K562 (cell line): ENCODE data around the gene CD9. TPM values are rescaled to one million over a fixed set of nuclear protein-coding genes. Genes with fewer than 3 reads are reported as not detected.

Experiments used
- ATAC-seq: fragments of 200-7000 bp; cut with Tn5 transposase; 3 replicates; pipeline ENCODE4 v1.9.1; 2020; ENCODE audit warnings: moderate library complexity
- BruUV-seq: library from RNA; stranded (reverse); fragments of 400-500 nt; replicated peaks from 2 replicates; lab custom pipeline; 2021; lab: Mats Ljungman, UMichigan
- CTCF ChIA-PET: fragments of 300-600 bp; formaldehyde crosslinking; extraction: SDS; loops from one replicate; lab custom pipeline; 2021; ENCODE audit warnings: low intra/inter-chr PET ratio; lab: Yijun Ruan, JAX
- POLR2A ChIA-PET: fragments of 300-600, 350-650 bp; sonication (Branson Sonifier 250); formaldehyde crosslinking; extraction: SDS; loops from one replicate; lab custom pipeline; 2021; ENCODE audit warnings: antibody characterized with exemption, inconsistent platforms; lab: Yijun Ruan, JAX
- DNase-seq, 4 experiments: peaks; one replicate each; pipeline versions ENCODE4 v3.0.0 to v3.0.0-alpha.2; 2011 to 2018; ENCODE audit warnings: low spot score in 3 of 4, mixed read lengths in 3 of 4; ENCODE audit errors: extremely low read depth in 1 of 4
- FAIRE-seq: peaks from 2 replicates; lab custom pipeline; 2011; peaks lifted over from hg19 to GRCh38; lab: Jason Lieb, UNC
- H2AFZ ChIP-seq: 2 replicates; pipeline ENCODE4 v1.6.0; 2011; ENCODE audit warnings: low read depth, low read length, control low read depth, inconsistent platforms
- H3K27ac ChIP-seq: fragments of 200-600 bp; 3 replicates; pipeline ENCODE4 v1.8.0; 2011; ENCODE audit warnings: low read depth, mild to moderate bottlenecking, control low read depth, inconsistent platforms, low read length, moderate library complexity, mixed read lengths; ENCODE audit errors: extremely low read depth
- H3K27me3 ChIP-seq, 2 experiments: fragments of 300-600 bp in 1 of 2; 2 replicates in 1 of 2; 3 replicates in 1 of 2; pipeline versions ENCODE4 v1.6.0 to v1.8.0; 2011; ENCODE audit warnings: inconsistent platforms in 2 of 2, low read length in 2 of 2, mild to moderate bottlenecking in 1 of 2, mixed read lengths in 1 of 2, moderate library complexity in 1 of 2; ENCODE audit not compliant: control insufficient read depth in 2 of 2, insufficient read depth in 2 of 2
- H3K36me3 ChIP-seq: fragments of 300-600 bp; 3 replicates; pipeline ENCODE4 v1.8.0; 2011; ENCODE audit warnings: mild to moderate bottlenecking, low read length, inconsistent platforms; ENCODE audit not compliant: control insufficient read depth, insufficient read depth
- H3K4me1 ChIP-seq, 2 experiments: fragments of 200-600 bp in 1 of 2; replicated peaks in 1 of 2; 2 replicates in 1 of 2; 3 replicates in 1 of 2; pipeline versions ENCODE4 v1.5.1 to v1.8.0; 2011; ENCODE audit warnings: inconsistent platforms in 2 of 2, low read length in 2 of 2, mild to moderate bottlenecking in 1 of 2, mixed read lengths in 1 of 2, moderate library complexity in 1 of 2; ENCODE audit not compliant: control insufficient read depth in 2 of 2, insufficient read depth in 2 of 2
- H3K4me2 ChIP-seq: 2 replicates; pipeline ENCODE4 v1.6.1; 2011; ENCODE audit warnings: low read length, control low read depth, inconsistent platforms, mixed read lengths; ENCODE audit not compliant: insufficient read depth
- H3K4me3 ChIP-seq: fragments of 200-600 bp; sonication (generic), shearing (Covaris generic); 2 replicates; pipeline ENCODE4 v1.5.1; 2016; ENCODE audit warnings: control low read depth, inconsistent platforms
- H3K79me2 ChIP-seq: fragments of 200-600 bp; 3 replicates; pipeline ENCODE4 v1.8.0; 2011; ENCODE audit warnings: low read length, inconsistent platforms; ENCODE audit not compliant: control insufficient read depth, insufficient read depth
- H3K9ac ChIP-seq, 2 experiments: 2 replicates each; pipeline versions ENCODE4 v1.6.0 to v1.6.1; 2011; ENCODE audit warnings: low read depth in 2 of 2, low read length in 2 of 2, control low read depth in 1 of 2, inconsistent platforms in 1 of 2, mild to moderate bottlenecking in 1 of 2, mixed read lengths in 1 of 2; ENCODE audit not compliant: insufficient read depth in 1 of 2
- H3K9me1 ChIP-seq: one replicate; pipeline ENCODE4 v1.6.0; 2011; ENCODE audit warnings: inconsistent platforms, mild to moderate bottlenecking, low read length, moderate library complexity; ENCODE audit not compliant: control insufficient read depth, insufficient read depth
- H3K9me3 ChIP-seq: replicated peaks from 2 replicates; pipeline ENCODE4 v1.5.1; 2011; ENCODE audit warnings: low read depth, low read length, inconsistent platforms; ENCODE audit not compliant: control insufficient read depth, insufficient read depth
- H4K20me1 ChIP-seq: replicated peaks from 2 replicates; pipeline ENCODE4 v1.6.1; 2011; ENCODE audit warnings: low read length, inconsistent platforms, mixed read lengths; ENCODE audit not compliant: control insufficient read depth, insufficient read depth
- ARID1B ChIP-seq: fragments of 450-650 bp; IDR thresholded peaks from 2 replicates; pipeline ENCODE4 v1.6.1; 2016; ENCODE audit warnings: antibody characterized with exemption, mild to moderate bottlenecking, inconsistent platforms
- COPS2 ChIP-seq: fragments of 450-650 bp; conservative IDR thresholded peaks from 2 replicates; pipeline ENCODE4 v1.6.1; 2016; ENCODE audit warnings: mild to moderate bottlenecking, moderate library complexity
- FOSL1 ChIP-seq: fragments of 200-800 bp; sonication (Bioruptor generic); conservative IDR thresholded peaks from 2 replicates; pipeline ENCODE4 v1.6.1; 2016; ENCODE audit warnings: missing genetic modification characterization, missing compliant biosample characterization
- GTF2E2 ChIP-seq: fragments of 200-800 bp; sonication (Bioruptor generic); IDR thresholded peaks from 2 replicates; pipeline ENCODE4 v1.6.1; 2016; ENCODE audit warnings: missing genetic modification characterization, missing compliant biosample characterization
- HNRNPL ChIP-seq: fragments of 200-400 bp; formaldehyde crosslinking; IDR thresholded peaks from 2 replicates; pipeline ENCODE4 v1.6.1; 2017; ENCODE audit warnings: low read depth, mild to moderate bottlenecking, low read length
- KLF6 ChIP-seq: fragments of 250-450 bp; sonication (Bioruptor Pico); IDR thresholded peaks from 2 replicates; pipeline ENCODE4 v1.4.0; 2020; ENCODE audit warnings: mild to moderate bottlenecking, moderate library complexity, borderline replicate concordance
- LCOR ChIP-seq: sonication (generic); formaldehyde crosslinking; IDR thresholded peaks from 2 replicates; pipeline ENCODE4 v1.8.0; 2022; ENCODE audit warnings: mild to moderate bottlenecking, missing genetic modification reagents
- MAFF ChIP-seq: IDR thresholded peaks from 2 replicates; pipeline ENCODE4 v1.6.1; 2012; ENCODE audit warnings: low read length, improper control_type of control experiment
- MCM7 ChIP-seq, 2 experiments: fragments of 450-650 bp; IDR thresholded peaks; 2 replicates each; pipeline ENCODE4 v1.6.1; 2016 to 2018
- NFE2L1 ChIP-seq: fragments of 450-650 bp; IDR thresholded peaks from 2 replicates; pipeline ENCODE4 v1.6.1; 2016; ENCODE audit warnings: missing genetic modification characterization, low read depth, mild to moderate bottlenecking, missing compliant biosample characterization, moderate library complexity, borderline replicate concordance
- NONO ChIP-seq, 2 experiments: fragments of 200-400 bp in 1 of 2; fragments of 450-650 bp in 1 of 2; formaldehyde crosslinking in 1 of 2; IDR thresholded peaks; 2 replicates each; pipeline ENCODE4 v1.6.1; 2017; ENCODE audit warnings: low read depth in 2 of 2, mild to moderate bottlenecking in 2 of 2, moderate library complexity in 2 of 2, low read length in 1 of 2
- NR2C1 ChIP-seq, 2 experiments: fragments of 450-650 bp; IDR thresholded peaks; 2 replicates each; pipeline ENCODE4 v1.6.1; 2017; ENCODE audit warnings: mild to moderate bottlenecking in 2 of 2, antibody characterized with exemption in 1 of 2, inconsistent platforms in 1 of 2, missing compliant biosample characterization in 1 of 2, missing genetic modification characterization in 1 of 2
- PHF20 ChIP-seq: fragments of 450-650 bp; IDR thresholded peaks from 2 replicates; pipeline ENCODE4 v1.6.1; 2018; ENCODE audit not compliant: partially characterized antibody
- POU5F1 ChIP-seq: fragments of 150-350 bp; IDR thresholded peaks from 2 replicates; pipeline ENCODE4 v1.6.1; 2014; ENCODE audit warnings: borderline replicate concordance, low read length, low read depth, mild to moderate bottlenecking; ENCODE audit not compliant: partially characterized antibody
- PRPF4 ChIP-seq: fragments of 200-400 bp; formaldehyde crosslinking; IDR thresholded peaks from one replicate; pipeline ENCODE4 v1.6.1; 2017; ENCODE audit warnings: low read length, low read depth, mild to moderate bottlenecking; ENCODE audit not compliant: insufficient read depth, poor library complexity, severe bottlenecking
- SP1 ChIP-seq: sonication (generic); formaldehyde crosslinking; IDR thresholded peaks from 2 replicates; pipeline ENCODE4 v1.8.1; 2022; ENCODE audit warnings: mild to moderate bottlenecking, missing genetic modification reagents
- SRSF3 ChIP-seq: fragments of 200-400 bp; formaldehyde crosslinking; IDR thresholded peaks from 2 replicates; pipeline ENCODE4 v1.6.1; 2016; ENCODE audit warnings: mild to moderate bottlenecking, low read length, moderate library complexity; ENCODE audit not compliant: insufficient read depth
- TAF7 ChIP-seq: fragments of 450-650 bp; IDR thresholded peaks from 2 replicates; pipeline ENCODE4 v1.6.1; 2016; ENCODE audit warnings: missing genetic modification characterization, missing compliant biosample characterization
- ZFP1 ChIP-seq: fragments of 450-650 bp; formaldehyde crosslinking; IDR thresholded peaks from 2 replicates; pipeline ENCODE4 v1.4.0; 2020; ENCODE audit warnings: mild to moderate bottlenecking, mixed read lengths
- ZNF253 ChIP-seq: fragments of 250-450 bp; sonication (Bioruptor Pico); conservative IDR thresholded peaks from 2 replicates; pipeline ENCODE4 v1.6.1; 2021; ENCODE audit warnings: mild to moderate bottlenecking
- WGBS: fragments of 100-300 bp; shearing (Covaris generic); methylation state at CpG from one replicate; pipeline ENCODE4 v1.1.6; 2016; ENCODE audit warnings: low coverage, mixed read lengths; ENCODE audit not compliant: insufficient coverage; ENCODE audit errors: missing lambda C conversion rate; 5-methylcytosine and 5-hydroxymethylcytosine counted together
- in situ Hi-C: fragments of 300-500 bp; cut with MboI; formaldehyde crosslinking; loops from 4 replicates; pipeline ENCODE4 v1.15.0; 2018; ENCODE audit warnings: inconsistent platforms, mixed read lengths
- intact Hi-C: fragments of 100-400 bp; cut with micrococcal nuclease; formaldehyde crosslinking; loops from 2 replicates; pipeline ENCODE4 v1.14.2; 2022
- polyA plus RNA-seq, 8 experiments: library from polyadenylated mRNA; depleted of rRNA in 4 of 8; stranded (reverse) in 5 of 8; unstranded in 3 of 8; fragments of >200 nt; fragmentation: Nextera tagmentation in 2 of 8; fragmentation: Illumina TruSeq in 1 of 8; extraction: Ambion mirVana in 2 of 8; extraction: Trizol in 1 of 8; gene quantifications; 2 replicates each; pipeline versions ENCODE4 v1.2.1 to v1.2.3, GENCODE V29; 2011 to 2014; ENCODE audit warnings: inconsistent platforms in 1 of 8, missing spikeins in 1 of 8
- total RNA-seq, 7 experiments: library from RNA; depleted of rRNA in 6 of 7; stranded (reverse); fragments of >200 nt in 6 of 7; fragmentation: Illumina TruSeq in 2 of 7; extraction: Trizol in 2 of 7; gene quantifications; 2 replicates each; pipeline versions ENCODE4 v1.2.1 to v1.2.3, GENCODE V29; 2011 to 2021; ENCODE audit warnings: low replicate concordance in 1 of 7
- TF ChIP-seq, protein P1 (sequence below): sonication (generic); formaldehyde crosslinking; IDR thresholded peaks from 2 replicates; pipeline ENCODE4 v1.9.0; 2022; ENCODE audit warnings: mild to moderate bottlenecking, missing genetic modification reagents
- TF ChIP-seq, protein P2 (sequence below): fragments of 250-450 bp; sonication (Bioruptor Pico); IDR thresholded peaks from 2 replicates; pipeline ENCODE4 v1.4.0; 2020; ENCODE audit warnings: mild to moderate bottlenecking

Gene CD9
- total and polyA plus RNA-seq, 9 of the 15 experiments (the other 6 are each of a cell fraction or from before 2014, with no cell fraction given), result 0.43 to 5.6 (median 0.62) TPM

DNA sequence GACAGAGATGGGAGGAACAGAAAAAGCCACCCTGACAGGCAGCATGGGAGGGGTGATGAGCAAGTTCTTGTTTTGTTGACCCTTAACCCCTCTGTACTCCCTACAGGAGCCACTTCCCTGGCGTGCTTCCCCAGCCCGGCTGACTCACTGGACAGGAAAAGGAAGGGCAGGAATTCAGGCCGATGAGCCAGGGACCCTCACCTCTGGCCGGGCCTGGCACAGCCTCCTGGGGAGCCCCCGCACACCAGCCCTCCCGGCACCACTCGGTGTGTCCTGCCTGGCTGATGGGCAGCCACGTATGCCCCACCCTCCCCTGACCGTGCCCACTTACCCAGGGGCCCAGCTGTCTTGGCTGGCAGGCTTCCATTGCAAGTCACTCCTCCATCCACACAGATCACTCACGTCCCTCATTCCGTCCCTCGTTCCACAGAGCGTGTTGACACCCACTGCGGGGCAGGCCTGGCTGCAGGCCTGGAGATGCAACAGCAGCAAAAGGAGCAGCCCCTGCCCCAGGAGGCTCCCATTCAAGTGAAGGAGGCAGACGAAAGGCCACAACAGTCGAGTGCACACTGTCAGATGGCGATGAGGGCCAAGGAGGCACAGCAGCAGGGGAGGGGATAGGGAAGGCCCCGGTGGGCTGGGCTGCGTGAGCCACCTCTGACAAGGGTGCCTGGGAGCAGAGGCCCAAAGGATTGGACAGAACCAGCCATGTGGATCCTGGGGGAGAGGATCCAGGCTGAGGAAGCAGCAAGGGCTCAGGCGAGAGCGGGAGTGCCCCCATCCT, 19.7 kb upstream of the CD9 start:
- in situ Hi-C loops, result no loop called here
- H3K4me1 ChIP-seq, result peaks cover 0 to 14% of the 10 kb centered on the region in 2 experiments; a peak in 3 of 5 replicates
- BruUV-seq, result no TSS peak
- ATAC-seq, result no peak
- DNase-seq, result no peak
- H3K79me2 ChIP-seq, result no peaks in the 10 kb centered on the region
- peak overlapping the region in 1 of 2 experiments; percentile 52; a peak in 2 of 4 replicates for H3K9ac ChIP-seq
- WGBS, result 48% methylated on average over 15 of the region's 21 CpGs
- no peak overlapping the region for H3K4me3 ChIP-seq
- FAIRE-seq, result no peak
- H3K9me3 ChIP-seq, result no peaks in the 10 kb centered on the region; the same call in 1 of the 2 replicates
- H3K27ac ChIP-seq, result no peak overlapping the region
- no peaks in the 10 kb centered on the region for H3K9me1 ChIP-seq
- intact Hi-C loops, result no loop called here
- H3K4me2 ChIP-seq, result no peak overlapping the region
- peaks cover 0 to 5% of the 10 kb centered on the region in 2 experiments; a peak in 1 of 5 replicates for H3K27me3 ChIP-seq
- 0 out of 2 replicates have a peak overlapping the region, but pooled peaks have one; percentile 39 for H2AFZ ChIP-seq
- no peaks in the 10 kb centered on the region for H4K20me1 ChIP-seq
- POLR2A ChIA-PET, result no interaction called here
- CTCF ChIA-PET, result no interaction called here
- H3K36me3 ChIP-seq, result no peaks in the 10 kb centered on the region
- TF ChIP-seq GTF2E2 (tag) (no peak), ZFP1 (CRISPR knock-in tag) (no peak), COPS2 (no peak), HNRNPL (no peak), MCM7 (IDR thresholded peaks at IDR 0.05) (no peak), TAF7 (tag) (no peak), KLF6 (CRISPR knock-in tag) (no peak), MAFF (no peak), PRPF4 (no peak), NR2C1 (IDR thresholded peaks at IDR 0.05) (peak; percentile 59), NR2C1 (tag; IDR thresholded peaks at IDR 0.05) (peak; percentile 87), NONO (IDR thresholded peaks at IDR 0.05; ENCODE audit: low read depth in 2 of 2, low read length in 1 of 2) (no peak), LCOR (CRISPR knock-in tag) (no peak), ZNF253 (CRISPR knock-in tag) (no peak), SP1 (CRISPR knock-in tag) (no peak), PHF20 (no peak), SRSF3 (no peak), ARID1B (no peak), FOSL1 (tag) (peak; percentile 41; the same call in 1 of the 2 replicates), POU5F1 (no peak), NFE2L1 (no peak)
- TF ChIP-seq, protein P1, sequence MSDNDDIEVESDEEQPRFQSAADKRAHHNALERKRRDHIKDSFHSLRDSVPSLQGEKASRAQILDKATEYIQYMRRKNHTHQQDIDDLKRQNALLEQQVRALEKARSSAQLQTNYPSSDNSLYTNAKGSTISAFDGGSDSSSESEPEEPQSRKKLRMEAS, result no peak
- TF ChIP-seq, protein P2, sequence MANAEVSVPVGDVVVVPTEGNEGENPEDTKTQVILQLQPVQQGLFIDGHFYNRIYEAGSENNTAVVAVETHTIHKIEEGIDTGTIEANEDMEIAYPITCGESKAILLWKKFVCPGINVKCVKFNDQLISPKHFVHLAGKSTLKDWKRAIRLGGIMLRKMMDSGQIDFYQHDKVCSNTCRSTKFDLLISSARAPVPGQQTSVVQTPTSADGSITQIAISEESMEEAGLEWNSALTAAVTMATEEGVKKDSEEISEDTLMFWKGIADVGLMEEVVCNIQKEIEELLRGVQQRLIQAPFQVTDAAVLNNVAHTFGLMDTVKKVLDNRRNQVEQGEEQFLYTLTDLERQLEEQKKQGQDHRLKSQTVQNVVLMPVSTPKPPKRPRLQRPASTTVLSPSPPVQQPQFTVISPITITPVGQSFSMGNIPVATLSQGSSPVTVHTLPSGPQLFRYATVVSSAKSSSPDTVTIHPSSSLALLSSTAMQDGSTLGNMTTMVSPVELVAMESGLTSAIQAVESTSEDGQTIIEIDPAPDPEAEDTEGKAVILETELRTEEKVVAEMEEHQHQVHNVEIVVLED (CRISPR knock-in tag), result no peak
